ENCODE results near the gene MAP4K2. TPM values are rescaled to one million over a fixed set of nuclear protein-coding genes. Genes with fewer than 3 reads are reported as not detected.

The MAP4K2 gene
- polyA plus RNA-seq, 4 donors = 9.2 to 13.6 (median 9.9) TPM

DNA sequence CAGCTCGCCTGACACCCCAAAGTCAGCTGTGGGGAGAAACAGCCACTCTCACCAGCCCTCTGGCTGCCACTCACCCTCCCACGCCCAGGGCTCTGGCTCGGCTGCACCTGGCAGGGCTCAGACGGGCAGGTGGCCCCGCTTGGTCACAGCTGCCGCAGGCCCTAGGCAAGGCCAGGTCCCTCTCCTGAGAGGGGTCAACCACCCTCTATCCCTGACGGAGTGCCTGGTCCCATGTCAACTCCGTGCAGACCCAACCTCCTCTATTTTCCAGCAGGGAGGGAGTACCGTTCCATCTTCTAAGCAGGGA is 1.9 kb downstream of the MAP4K2 start:
- DNase-seq (no peak), FAIRE-seq (no peak)
- Histone ChIP-seq H3K4me1 (ENCODE audit: control insufficient read depth in 3 of 3, insufficient read depth in 2 of 3, low read depth in 1 of 3, low read length in 2 of 3) (peaks cover 0 to 21% (median 4%) of the 10 kb centered on the region in 3 donors), H3K4me3 (ENCODE audit: low read depth in 1 of 3, low read length in 3 of 3) (no peak overlapping the region), H3K27ac (ENCODE audit: low read depth in 1 of 3, low read length in 2 of 3) (no peak overlapping the region), H3K9me3 (ENCODE audit: control insufficient read depth in 2 of 2, insufficient read depth in 1 of 2, low read depth in 1 of 2, low read length in 1 of 2) (no peaks in the 10 kb centered on the region), H3K36me3 (ENCODE audit: control insufficient read depth in 3 of 3, insufficient read depth in 2 of 3, low read depth in 1 of 3, low read length in 3 of 3) (peaks cover 0 to 63% (median 0%) of the 10 kb centered on the region in 3 donors), H3K27me3 (ENCODE audit: control insufficient read depth in 3 of 3, insufficient read depth in 3 of 3, low read length in 3 of 3) (no peaks in the 10 kb centered on the region)
- 53 to 62% (median 58%) methylated on average over 9 of the region's 9 CpGs for WGBS, 3 donors

DNA sequence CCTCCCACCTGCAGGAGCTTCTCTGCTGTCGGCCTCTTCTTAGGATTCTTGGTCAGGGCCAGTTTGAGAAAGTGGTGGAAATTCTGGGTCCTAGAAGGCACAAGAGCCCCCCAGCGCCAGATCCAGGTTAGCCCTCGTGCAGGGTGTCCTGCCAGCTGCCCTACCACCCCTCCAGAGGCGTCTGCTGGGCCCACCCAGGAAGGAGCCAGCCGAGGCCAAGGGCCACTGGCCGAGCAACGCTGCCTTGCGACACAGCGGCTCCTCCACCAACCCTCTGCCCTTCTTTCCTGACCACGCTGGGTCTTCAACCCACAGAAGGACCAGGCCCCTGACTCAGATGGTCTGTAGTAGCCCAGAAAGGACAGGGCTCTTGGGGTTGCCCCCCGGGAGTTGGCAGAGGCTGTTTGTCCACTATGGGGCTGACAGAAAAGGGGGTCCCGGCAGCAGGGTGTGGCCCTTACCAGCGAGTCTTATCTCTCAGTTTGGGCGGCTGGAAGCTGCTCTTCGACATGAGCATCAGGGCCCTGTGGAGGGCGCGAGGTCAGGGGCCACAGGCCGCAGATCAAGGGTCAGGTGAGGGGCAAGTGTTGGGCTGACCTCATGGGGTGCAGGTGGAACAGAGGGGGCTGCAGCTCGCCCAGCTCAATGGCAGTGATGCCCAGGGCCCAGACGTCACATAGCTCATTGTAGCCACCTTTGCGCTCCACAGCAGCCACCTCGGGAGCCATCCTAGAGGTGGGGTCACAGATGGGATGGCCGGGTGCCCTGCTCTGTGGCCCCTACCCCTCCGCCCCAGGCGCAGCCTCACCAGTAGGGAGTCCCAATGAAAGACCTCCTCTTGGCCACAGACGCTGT is 2.5 kb downstream of the MAP4K2 start:
- peaks cover 0 to 62% (median 0%) of the 10 kb centered on the region in 3 donors for H3K36me3 ChIP-seq (ENCODE audit: control insufficient read depth in 3 of 3, insufficient read depth in 2 of 3, low read depth in 1 of 3, low read length in 3 of 3)
- no peak overlapping the region for H3K27ac ChIP-seq (ENCODE audit: low read depth in 1 of 3, low read length in 2 of 3)
- H3K4me3 ChIP-seq (ENCODE audit: low read depth in 1 of 3, low read length in 3 of 3) = no peak overlapping the region
- DNase-seq = no peak
- no peaks in the 10 kb centered on the region for H3K27me3 ChIP-seq (ENCODE audit: control insufficient read depth in 3 of 3, insufficient read depth in 3 of 3, low read length in 3 of 3)
- H3K4me1 ChIP-seq (ENCODE audit: control insufficient read depth in 3 of 3, insufficient read depth in 2 of 3, low read depth in 1 of 3, low read length in 2 of 3) = peaks cover 0 to 21% (median 4%) of the 10 kb centered on the region in 3 donors
- no peaks in the 10 kb centered on the region for H3K9me3 ChIP-seq (ENCODE audit: control insufficient read depth in 2 of 2, insufficient read depth in 1 of 2, low read depth in 1 of 2, low read length in 1 of 2)
- FAIRE-seq = no peak
- WGBS, 3 donors = 77 to 79% (median 77%) methylated on average over 22 to 26 of the region's 26 CpGs

DNA sequence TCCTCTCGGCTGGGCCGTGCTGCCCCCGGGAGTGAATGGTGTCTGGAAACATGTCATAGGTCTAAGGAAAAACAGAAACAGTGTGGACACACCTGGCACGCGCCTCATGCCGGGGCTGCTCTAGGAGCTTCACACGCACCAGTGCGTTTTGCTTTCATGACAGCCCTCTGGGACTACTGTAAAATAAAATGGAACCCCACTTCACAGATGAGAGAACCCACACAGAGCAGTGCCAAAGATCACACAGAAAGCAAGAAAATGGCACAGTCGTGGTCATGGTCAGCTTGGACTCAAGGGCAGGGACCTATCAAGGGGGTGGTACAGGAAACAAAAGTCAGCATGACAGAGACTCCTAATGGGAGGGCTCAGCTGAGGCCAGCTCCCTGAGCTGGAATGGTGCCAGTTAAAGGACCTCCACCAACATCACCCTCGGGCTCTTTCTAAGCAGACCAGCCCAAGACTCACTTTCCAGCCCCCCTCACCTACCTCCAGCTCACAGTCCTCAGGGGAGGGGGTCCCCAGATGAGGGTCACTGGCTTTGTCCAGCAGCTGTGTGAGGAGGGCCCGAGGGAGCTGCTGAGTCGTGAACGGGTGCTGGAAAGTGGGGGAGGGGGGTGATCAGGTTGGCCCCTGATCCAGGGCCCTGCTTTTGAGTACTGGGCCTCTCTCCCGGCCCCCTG is 3.3 kb downstream of the MAP4K2 start:
- Histone ChIP-seq H3K27me3 (ENCODE audit: control insufficient read depth in 3 of 3, insufficient read depth in 3 of 3, low read length in 3 of 3) (no peaks in the 10 kb centered on the region), H3K27ac (ENCODE audit: low read depth in 1 of 3, low read length in 2 of 3) (no peak overlapping the region), H3K4me1 (ENCODE audit: control insufficient read depth in 3 of 3, insufficient read depth in 2 of 3, low read depth in 1 of 3, low read length in 2 of 3) (peaks cover 0 to 21% (median 4%) of the 10 kb centered on the region in 3 donors), H3K36me3 (ENCODE audit: control insufficient read depth in 3 of 3, insufficient read depth in 2 of 3, low read depth in 1 of 3, low read length in 3 of 3) (peaks cover 0 to 56% (median 0%) of the 10 kb centered on the region in 3 donors), H3K9me3 (ENCODE audit: control insufficient read depth in 2 of 2, insufficient read depth in 1 of 2, low read depth in 1 of 2, low read length in 1 of 2) (no peaks in the 10 kb centered on the region), H3K4me3 (ENCODE audit: low read depth in 1 of 3, low read length in 3 of 3) (no peak overlapping the region)
- FAIRE-seq (no peak), DNase-seq (no peak)
- WGBS, 3 donors = 67 to 75% (median 72%) methylated on average over 14 of the region's 14 CpGs

DNA sequence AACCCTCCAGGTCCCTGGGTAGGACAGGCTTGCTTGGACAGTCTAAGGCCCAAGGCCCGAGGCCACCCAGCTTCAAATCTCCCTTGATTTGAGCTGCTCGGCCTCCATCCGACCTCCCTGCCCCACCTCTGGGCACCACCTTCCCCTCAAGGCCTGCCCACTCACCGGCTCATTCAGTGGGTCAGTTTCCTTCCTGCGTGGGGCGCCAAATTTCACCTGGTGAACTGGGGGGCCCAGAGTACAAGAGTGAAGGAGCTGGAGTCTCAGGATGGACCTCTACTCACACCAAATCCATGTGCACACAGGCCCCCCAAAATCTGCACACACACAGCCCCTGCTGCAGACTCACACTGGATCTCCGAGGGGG is 3.8 kb downstream of the MAP4K2 start:
- DNase-seq (no peak), FAIRE-seq (no peak)
- WGBS, 3 donors = 77 to 85% (median 80%) methylated on average over 7 of the region's 7 CpGs
- H3K4me3 ChIP-seq (ENCODE audit: low read depth in 1 of 3, low read length in 3 of 3) = no peak overlapping the region
- peaks cover 0 to 55% (median 0%) of the 10 kb centered on the region in 3 donors for H3K36me3 ChIP-seq (ENCODE audit: control insufficient read depth in 3 of 3, insufficient read depth in 2 of 3, low read depth in 1 of 3, low read length in 3 of 3)
- H3K27me3 ChIP-seq (ENCODE audit: control insufficient read depth in 3 of 3, insufficient read depth in 3 of 3, low read length in 3 of 3) = no peaks in the 10 kb centered on the region
- no peak overlapping the region for H3K27ac ChIP-seq (ENCODE audit: low read depth in 1 of 3, low read length in 2 of 3)
- H3K9me3 ChIP-seq (ENCODE audit: control insufficient read depth in 2 of 2, insufficient read depth in 1 of 2, low read depth in 1 of 2, low read length in 1 of 2) = no peaks in the 10 kb centered on the region
- peaks cover 0 to 20% (median 4%) of the 10 kb centered on the region in 3 donors for H3K4me1 ChIP-seq (ENCODE audit: control insufficient read depth in 3 of 3, insufficient read depth in 2 of 3, low read depth in 1 of 3, low read length in 2 of 3)

DNA sequence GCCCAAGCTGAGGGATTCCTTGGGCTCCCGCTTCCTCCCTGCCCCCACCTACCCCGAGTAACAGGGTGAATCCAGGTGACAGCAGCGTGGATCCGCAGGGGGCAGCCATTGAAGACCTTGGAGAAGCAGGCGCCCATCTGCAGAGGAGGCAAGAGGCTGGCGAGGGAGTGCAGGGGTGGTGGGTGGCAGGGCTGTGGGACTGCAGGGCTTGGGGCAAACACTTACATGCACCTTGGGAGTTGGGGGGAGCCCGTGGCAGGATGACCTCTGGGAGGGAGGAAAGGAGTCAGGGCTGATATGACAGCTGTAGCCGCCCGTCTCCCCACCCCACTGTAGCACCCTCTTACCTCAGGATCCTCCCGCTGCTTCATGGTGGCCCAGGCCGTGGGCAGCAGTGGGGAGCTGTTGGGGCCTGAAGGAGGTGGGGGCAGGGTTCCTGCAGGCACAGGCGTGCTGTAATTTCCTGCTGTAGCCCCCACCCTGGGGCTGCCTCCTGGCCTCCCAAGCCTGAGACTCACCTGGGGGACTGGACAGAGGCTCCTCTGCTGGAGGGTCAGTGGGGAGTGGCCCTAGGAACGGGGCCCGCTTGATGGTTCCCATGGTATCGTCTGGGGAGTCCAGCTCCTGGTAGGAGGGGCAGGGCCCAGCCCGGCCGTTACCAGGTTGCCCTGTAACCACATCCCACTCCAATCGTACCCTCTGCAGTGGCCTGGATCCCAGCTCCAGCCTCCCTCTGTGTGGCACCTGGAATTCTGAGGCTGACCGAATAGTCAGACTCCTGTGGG is 6.1 kb downstream of the MAP4K2 start:
- Histone ChIP-seq H3K4me1 (ENCODE audit: control insufficient read depth in 3 of 3, insufficient read depth in 2 of 3, low read depth in 1 of 3, low read length in 2 of 3) (peaks cover 0 to 4% (median 0%) of the 10 kb centered on the region in 3 donors), H3K27ac (ENCODE audit: low read depth in 1 of 3, low read length in 2 of 3) (no peak overlapping the region), H3K9me3 (ENCODE audit: control insufficient read depth in 2 of 2, insufficient read depth in 1 of 2, low read depth in 1 of 2, low read length in 1 of 2) (no peaks in the 10 kb centered on the region), H3K4me3 (ENCODE audit: low read depth in 1 of 3, low read length in 3 of 3) (no peak overlapping the region), H3K27me3 (ENCODE audit: control insufficient read depth in 3 of 3, insufficient read depth in 3 of 3, low read length in 3 of 3) (no peaks in the 10 kb centered on the region), H3K36me3 (ENCODE audit: control insufficient read depth in 3 of 3, insufficient read depth in 2 of 3, low read depth in 1 of 3, low read length in 3 of 3) (peaks cover 0 to 58% (median 0%) of the 10 kb centered on the region in 3 donors)
- DNase-seq (no peak), FAIRE-seq (no peak)
- 86 to 91% (median 90%) methylated on average over 19 of the region's 19 CpGs for WGBS, 3 donors

DNA sequence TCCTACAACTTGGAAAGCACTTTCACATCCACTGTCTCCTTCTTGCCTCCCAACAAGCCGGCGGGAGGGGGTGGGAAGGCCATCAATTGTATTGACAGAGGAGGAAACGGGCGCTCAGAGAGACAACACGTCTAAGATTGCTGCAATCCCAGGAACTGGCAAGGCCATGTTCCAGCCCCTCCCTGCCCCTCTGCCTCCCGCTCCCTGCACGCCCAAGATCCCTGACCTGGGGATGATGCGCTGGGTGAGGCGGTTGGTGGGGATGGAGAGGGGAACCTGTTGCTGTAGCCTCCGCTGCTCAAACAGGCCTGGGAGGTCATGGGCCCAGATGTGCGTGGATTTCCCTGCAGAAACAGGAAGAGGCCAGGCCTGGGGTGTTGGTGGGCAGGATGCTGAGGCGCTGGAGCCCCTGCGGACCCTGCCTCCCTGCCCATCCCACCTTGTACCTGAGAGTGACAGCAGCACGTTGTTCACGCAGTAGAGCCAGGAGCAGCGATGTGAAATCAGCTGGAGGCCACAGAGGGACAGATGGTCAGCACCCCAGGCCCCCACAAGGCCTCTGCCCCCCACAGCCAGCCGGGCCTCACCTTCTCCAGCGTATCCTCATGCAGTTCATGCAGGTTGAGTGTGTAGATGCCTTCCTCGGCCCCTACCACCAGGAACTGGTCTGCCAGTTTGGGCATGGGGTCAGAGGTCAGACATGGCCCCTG is 6.8 kb downstream of the MAP4K2 start:
- Histone ChIP-seq H3K4me3 (ENCODE audit: low read depth in 1 of 3, low read length in 3 of 3) (no peak overlapping the region), H3K27me3 (ENCODE audit: control insufficient read depth in 3 of 3, insufficient read depth in 3 of 3, low read length in 3 of 3) (no peaks in the 10 kb centered on the region), H3K4me1 (ENCODE audit: control insufficient read depth in 3 of 3, insufficient read depth in 2 of 3, low read depth in 1 of 3, low read length in 2 of 3) (no peaks in the 10 kb centered on the region), H3K27ac (ENCODE audit: low read depth in 1 of 3, low read length in 2 of 3) (no peak overlapping the region), H3K9me3 (ENCODE audit: control insufficient read depth in 2 of 2, insufficient read depth in 1 of 2, low read depth in 1 of 2, low read length in 1 of 2) (no peaks in the 10 kb centered on the region), H3K36me3 (ENCODE audit: control insufficient read depth in 3 of 3, insufficient read depth in 2 of 3, low read depth in 1 of 3, low read length in 3 of 3) (peaks cover 0 to 62% (median 0%) of the 10 kb centered on the region in 3 donors)
- no peak for DNase-seq
- no peak for FAIRE-seq
- WGBS, 3 donors = 80 to 92% (median 85%) methylated on average over 19 of the region's 19 CpGs

DNA sequence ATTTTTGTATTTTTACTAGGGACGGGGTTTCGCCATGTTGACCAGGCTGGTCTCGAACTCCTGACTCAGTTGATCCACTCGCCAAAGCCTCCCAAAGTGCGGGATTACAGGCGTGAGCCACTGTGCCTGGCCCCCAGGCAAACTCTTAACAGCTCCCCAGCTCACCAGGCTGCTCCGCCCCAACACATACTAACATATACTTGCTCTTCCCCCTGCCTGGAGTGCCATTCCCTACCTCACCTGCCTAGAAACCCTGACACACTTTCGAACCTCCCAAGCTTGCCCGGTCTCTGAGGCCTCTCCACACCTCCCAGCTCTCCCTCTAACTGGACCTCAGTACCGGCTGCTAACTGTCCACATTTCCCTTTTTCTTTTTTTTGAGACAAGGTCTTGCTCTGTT is 8.5 kb downstream of the MAP4K2 start:
- no peak for FAIRE-seq
- Histone ChIP-seq H3K27me3 (ENCODE audit: control insufficient read depth in 3 of 3, insufficient read depth in 3 of 3, low read length in 3 of 3) (no peaks in the 10 kb centered on the region), H3K4me3 (ENCODE audit: low read depth in 1 of 3, low read length in 3 of 3) (no peak overlapping the region), H3K9me3 (ENCODE audit: control insufficient read depth in 2 of 2, insufficient read depth in 1 of 2, low read depth in 1 of 2, low read length in 1 of 2) (no peaks in the 10 kb centered on the region), H3K4me1 (ENCODE audit: control insufficient read depth in 3 of 3, insufficient read depth in 2 of 3, low read depth in 1 of 3, low read length in 2 of 3) (peaks cover 0 to 3% (median 0%) of the 10 kb centered on the region in 3 donors), H3K27ac (ENCODE audit: low read depth in 1 of 3, low read length in 2 of 3) (no peak overlapping the region), H3K36me3 (ENCODE audit: control insufficient read depth in 3 of 3, insufficient read depth in 2 of 3, low read depth in 1 of 3, low read length in 3 of 3) (peaks cover 0 to 63% (median 0%) of the 10 kb centered on the region in 3 donors)
- DNase-seq = no peak
- WGBS, 3 donors = 92 to 98% (median 97%) methylated on average over 10 of the region's 10 CpGs

Data from small intestine (tissue), 7 donors.